HepG2 (cell line): ENCODE results near the gene ARHGAP22. TPM values are rescaled to one million over a fixed set of nuclear protein-coding genes. Genes with fewer than 3 reads are reported as not detected.

Experiments used
- ATAC-seq: fragments of 200-7000 bp; cut with Tn5 transposase; 3 replicates; pipeline ENCODE4 v1.9.1; 2020; ENCODE audit warnings: mild to moderate bottlenecking, moderate library complexity
- BruUV-seq: library from RNA; stranded (reverse); fragments of 400-500 nt; replicated peaks from 2 replicates; lab custom pipeline; 2021; lab: Mats Ljungman, UMichigan
- CTCF ChIA-PET: fragments of 300-600 bp; formaldehyde crosslinking; extraction: SDS; loops from one replicate; lab custom pipeline; 2021; ENCODE audit warnings: low total read pairs, inconsistent platforms, low intra/inter-chr PET ratio; lab: Yijun Ruan, JAX
- POLR2A ChIA-PET: fragments of 350-600 bp; sonication (Branson Sonifier 250); formaldehyde crosslinking; loops from one replicate; lab custom pipeline; 2020; ENCODE audit warnings: antibody characterized with exemption, inconsistent platforms; lab: Yijun Ruan, JAX
- DNase-seq: peaks from one replicate; pipeline ENCODE4 v3.0.0-alpha.2; 2015; ENCODE audit warnings: low spot score
- FAIRE-seq: peaks from 3 replicates; lab custom pipeline; 2011; peaks lifted over from hg19 to GRCh38; lab: Jason Lieb, UNC
- H2AFZ ChIP-seq: one replicate; pipeline ENCODE4 v1.6.1; 2011; ENCODE audit warnings: low read length, inconsistent platforms
- H3K27ac ChIP-seq: fragments of 300-600 bp; 3 replicates; pipeline ENCODE4 v1.8.0; 2011; ENCODE audit warnings: mixed run types, mild to moderate bottlenecking, mixed read lengths, low read length, inconsistent platforms; ENCODE audit not compliant: insufficient read depth; ENCODE audit errors: extremely low read length
- H3K27me3 ChIP-seq, 2 experiments: fragments of 200-600 bp in 1 of 2; 2 replicates in 1 of 2; 3 replicates in 1 of 2; pipeline versions ENCODE4 v1.6.0 to v1.8.0; 2011; ENCODE audit warnings: low read length in 2 of 2, mild to moderate bottlenecking in 2 of 2, moderate library complexity in 2 of 2, inconsistent platforms in 1 of 2; ENCODE audit not compliant: insufficient read depth in 2 of 2, control insufficient read depth in 1 of 2
- H3K36me3 ChIP-seq, 2 experiments: fragments of 200-600 bp in 1 of 2; replicated peaks in 1 of 2; 2 replicates in 1 of 2; 3 replicates in 1 of 2; pipeline versions ENCODE4 v1.5.1 to v1.8.0; 2011; ENCODE audit warnings: low read length in 2 of 2, inconsistent platforms in 1 of 2; ENCODE audit not compliant: insufficient read depth in 2 of 2, control insufficient read depth in 1 of 2
- H3K4me1 ChIP-seq: 2 replicates; pipeline ENCODE4 v1.5.1; 2012; ENCODE audit warnings: low read length, inconsistent platforms; ENCODE audit not compliant: insufficient read depth
- H3K4me2 ChIP-seq: 2 replicates; pipeline ENCODE4 v1.6.0; 2011; ENCODE audit warnings: low read depth, low read length, inconsistent platforms
- H3K4me3 ChIP-seq, 3 experiments: fragments of 200-600 bp in 1 of 3; sonication (generic), shearing (Covaris generic) in 1 of 3; replicated peaks in 1 of 3; 2 replicates each; pipeline ENCODE4 v1.5.1; 2011 to 2016; ENCODE audit warnings: low read length in 3 of 3, inconsistent platforms in 2 of 3, low read depth in 2 of 3, mild to moderate bottlenecking in 2 of 3, control low read depth in 1 of 3, mixed read lengths in 1 of 3; ENCODE audit not compliant: insufficient read depth in 1 of 3
- H3K79me2 ChIP-seq: one replicate; pipeline ENCODE4 v1.6.1; 2011; ENCODE audit warnings: low read length, inconsistent platforms; ENCODE audit not compliant: insufficient read depth
- H3K9ac ChIP-seq: 2 replicates; pipeline ENCODE4 v1.6.0; 2011; ENCODE audit warnings: mild to moderate bottlenecking, low read depth, low read length, inconsistent platforms; ENCODE audit not compliant: insufficient read depth
- H3K9me3 ChIP-seq: 2 replicates; pipeline ENCODE4 v1.5.1; 2012; ENCODE audit warnings: mild to moderate bottlenecking, low read length
- H4K20me1 ChIP-seq: 2 replicates; pipeline ENCODE4 v1.6.0; 2011; ENCODE audit warnings: inconsistent platforms, mild to moderate bottlenecking, low read length, moderate library complexity; ENCODE audit not compliant: insufficient read depth
- ARNTL ChIP-seq: sonication (generic); formaldehyde crosslinking; IDR thresholded peaks from 2 replicates; pipeline ENCODE4 v1.4.0; 2020; ENCODE audit warnings: mild to moderate bottlenecking, missing genetic modification reagents
- BHLHE40 ChIP-seq: IDR thresholded peaks from 2 replicates; pipeline ENCODE4 v1.6.1; 2011; ENCODE audit warnings: low read length, improper control_type of control experiment
- BRF2 ChIP-seq: sonication (generic); formaldehyde crosslinking; IDR thresholded peaks from 2 replicates; pipeline ENCODE4 v1.8.1; 2022; ENCODE audit warnings: mild to moderate bottlenecking, missing genetic modification reagents
- CHD2 ChIP-seq: IDR thresholded peaks from 2 replicates; pipeline ENCODE4 v1.6.1; 2011; ENCODE audit warnings: low read depth, low read length, improper control_type of control experiment
- EEA1 ChIP-seq: sonication (generic); formaldehyde crosslinking; IDR thresholded peaks from 2 replicates; pipeline ENCODE4 v1.5.1; 2020; ENCODE audit warnings: mild to moderate bottlenecking, missing genetic modification reagents, borderline replicate concordance
- HNF4G ChIP-seq, 2 experiments: sonication (generic) in 1 of 2; formaldehyde crosslinking in 1 of 2; IDR thresholded peaks; 2 replicates each; pipeline versions ENCODE4 v1.4.0 to v1.6.1; 2011 to 2020; ENCODE audit warnings: borderline replicate concordance in 2 of 2, low read depth in 2 of 2, mild to moderate bottlenecking in 2 of 2, low read length in 1 of 2, missing genetic modification reagents in 1 of 2, moderate library complexity in 1 of 2
- HNRNPH1 ChIP-seq: fragments of 200-400 bp; formaldehyde crosslinking; optimal IDR thresholded peaks from 2 replicates; pipeline ENCODE3; 2017; ENCODE audit warnings: mild to moderate bottlenecking, low read depth, low read length
- HNRNPL ChIP-seq: fragments of 200-400 bp; formaldehyde crosslinking; IDR thresholded peaks from 2 replicates; pipeline ENCODE4 v1.6.1; 2017; ENCODE audit warnings: mild to moderate bottlenecking, low read depth, low read length
- KLF6 ChIP-seq: IDR thresholded peaks from 2 replicates; pipeline ENCODE4 v1.8.0; 2016; ENCODE audit warnings: missing biosample characterization, missing genetic modification reagents
- MAFF ChIP-seq: IDR thresholded peaks from 2 replicates; pipeline ENCODE4 v1.6.1; 2011; ENCODE audit warnings: low read depth, low read length, improper control_type of control experiment
- MED8 ChIP-seq: sonication (generic); formaldehyde crosslinking; IDR thresholded peaks from 2 replicates; pipeline ENCODE4 v1.8.1; 2023; ENCODE audit warnings: mild to moderate bottlenecking, missing genetic modification reagents; ENCODE audit not compliant: insufficient replicate concordance
- MEIS2 ChIP-seq: sonication (generic); formaldehyde crosslinking; IDR thresholded peaks from 2 replicates; pipeline ENCODE4 v1.9.0; 2021; ENCODE audit warnings: mild to moderate bottlenecking, missing genetic modification reagents
- NR2C2 ChIP-seq: sonication (generic); formaldehyde crosslinking; IDR thresholded peaks from 2 replicates; pipeline ENCODE4 v1.4.0; 2020; ENCODE audit warnings: missing genetic modification reagents, mild to moderate bottlenecking, moderate library complexity, borderline replicate concordance
- RFX3 ChIP-seq: IDR thresholded peaks from 2 replicates; pipeline ENCODE4 v1.6.1; 2016; ENCODE audit warnings: missing biosample characterization, missing genetic modification reagents
- RFX5 ChIP-seq: IDR thresholded peaks from 2 replicates; pipeline ENCODE4 v1.6.1; 2011; ENCODE audit warnings: low read depth, low read length, improper control_type of control experiment
- RXRB ChIP-seq: IDR thresholded peaks from 2 replicates; pipeline ENCODE4 v1.6.1; 2016; ENCODE audit warnings: borderline replicate concordance, missing genetic modification reagents, missing compliant biosample characterization
- STAT5B ChIP-seq: sonication (generic); formaldehyde crosslinking; IDR thresholded peaks from 2 replicates; pipeline ENCODE4 v1.4.0; 2020; ENCODE audit warnings: missing genetic modification reagents
- ZNF121 ChIP-seq: sonication (generic); formaldehyde crosslinking; IDR thresholded peaks from 2 replicates; pipeline ENCODE4 v1.5.0; 2020; ENCODE audit warnings: mild to moderate bottlenecking, missing genetic modification reagents
- ZNF430 ChIP-seq: sonication (generic); formaldehyde crosslinking; IDR thresholded peaks from 2 replicates; pipeline ENCODE4 v1.9.0; 2021; ENCODE audit warnings: mild to moderate bottlenecking, missing genetic modification reagents
- ZNF513 ChIP-seq: sonication (generic); formaldehyde crosslinking; conservative IDR thresholded peaks from 2 replicates; pipeline ENCODE4 v1.5.0; 2020; ENCODE audit warnings: missing genetic modification reagents
- ZNF629 ChIP-seq: sonication (generic); formaldehyde crosslinking; conservative IDR thresholded peaks from 2 replicates; pipeline ENCODE4 v1.5.0; 2020; ENCODE audit warnings: missing genetic modification reagents
- WGBS: methylation state at CpG from one replicate; pipeline ENCODE4 v1.1.6; 2017; ENCODE audit warnings: low lambda C conversion rate; 5-methylcytosine and 5-hydroxymethylcytosine counted together
- in situ Hi-C: cut with HindIII; loops from 2 replicates; pipeline ENCODE4 v1.10.0; 2017; ENCODE audit warnings: low pct_unique_long_range_greater_than_20kb; ENCODE audit not compliant: extremely low pct_ligation_motif_present
- intact Hi-C: fragments of 100-400 bp; cut with micrococcal nuclease; formaldehyde crosslinking; loops from one replicate; pipeline ENCODE4 v1.10.0; 2022; ENCODE audit not compliant: unreplicated experiment
- polyA plus RNA-seq, 8 experiments: library from polyadenylated mRNA; depleted of rRNA in 3 of 8; stranded (reverse) in 7 of 8; unstranded in 1 of 8; fragments of >200 nt; fragmentation: Illumina TruSeq in 4 of 8; extraction: Trizol in 4 of 8; gene quantifications; 2 replicates each; pipeline versions ENCODE4 v1.2.1 to v1.2.3, GENCODE V29; 2011 to 2016; ENCODE audit warnings: low read depth in 4 of 8, missing spikeins in 1 of 8, mixed read lengths in 1 of 8; ENCODE audit not compliant: insufficient read depth in 1 of 8
- total RNA-seq, 5 experiments: library from RNA; depleted of rRNA; stranded (reverse); fragments of >200 nt; fragmentation: Illumina TruSeq; extraction: Trizol; gene quantifications; 2 replicates each; pipeline ENCODE4 v1.2.3, GENCODE V29; 2016; ENCODE audit warnings: low read depth in 1 of 5

ARHGAP22 gene
- total and polyA plus RNA-seq, 2 of the 13 experiments (the other 11 are each of a cell fraction or from before 2014, with no cell fraction given): 0.08 to 0.38 TPM

- TF ChIP-seq MED8 (CRISPR knock-in tag): no peak
- TF ChIP-seq ZNF629: no peak
- no peak for TF ChIP-seq HNRNPL
- no peak for TF ChIP-seq RFX3
- TF ChIP-seq RXRB (CRISPR knock-in tag): no peak
- TF ChIP-seq ARNTL (CRISPR knock-in tag): no peak
- TF ChIP-seq RFX5: no peak
- no peak for TF ChIP-seq HNRNPH1
- TF ChIP-seq STAT5B (CRISPR knock-in tag): no peak
These were observed 139.8 kb downstream of the ARHGAP22 start (continued) for GRCh38 chr10:48464871-48465736.

GRCh38 chr10:48464121-48464870, 140.6 kb downstream of the ARHGAP22 start:
- DNase-seq (no peak), ATAC-seq (no peak), FAIRE-seq (no peak)
- H4K20me1 ChIP-seq: no peaks in the 10 kb centered on the region
- no peak overlapping the region for H3K27ac ChIP-seq
- ChIA-PET CTCF (no interaction called here), POLR2A (no interaction called here)
- no peaks in the 10 kb centered on the region for H3K79me2 ChIP-seq
- H3K9me3 ChIP-seq: no peaks in the 10 kb centered on the region
- BruUV-seq: no TSS peak
- 42% methylated on average over 8 of the region's 9 CpGs for WGBS
- no peak overlapping the region for H3K4me2 ChIP-seq
- H3K4me3 ChIP-seq: no peak overlapping the region
- in situ Hi-C loops (no loop called here), intact Hi-C loops (no loop called here)
- 0 out of 5 replicates have a peak, but pooled peaks cover 0 to 11% of the 10 kb centered on the region in 2 experiments for H3K27me3 ChIP-seq
- no peak overlapping the region for H3K9ac ChIP-seq
- H3K36me3 ChIP-seq: no peaks in the 10 kb centered on the region
- H3K4me1 ChIP-seq: no peaks in the 10 kb centered on the region
- no peak overlapping the region for H2AFZ ChIP-seq
- TF ChIP-seq HNF4G (IDR thresholded peaks at IDR 0.05; ENCODE audit: borderline replicate concordance, low read depth, low read length): no peak
- TF ChIP-seq HNF4G (CRISPR knock-in tag; IDR thresholded peaks at IDR 0.05; ENCODE audit: borderline replicate concordance, low read depth): no peak
- no peak for TF ChIP-seq MEIS2
- no peak for TF ChIP-seq NR2C2 (CRISPR knock-in tag)
- no peak for TF ChIP-seq KLF6 (CRISPR knock-in tag)
- no peak for TF ChIP-seq ZNF121 (CRISPR knock-in tag)
- no peak for TF ChIP-seq BHLHE40
- TF ChIP-seq ZNF513: no peak
- TF ChIP-seq CHD2: no peak
- no peak for TF ChIP-seq EEA1 (CRISPR knock-in tag)
- TF ChIP-seq MAFF: no peak
- no peak for TF ChIP-seq BRF2 (CRISPR knock-in tag)
- no peak for TF ChIP-seq ZNF430 (CRISPR knock-in tag)
